Gastroesophageal sphincter (tissue), 3 donors: Measurements from ENCODE around the gene TMEM229B.

ENCODE experiments used
- CTCF ChIP-seq, 4 experiments: fragments of 200-600 bp in 2 of 4; fragments of 450-650 bp in 2 of 4; sonication (generic) in 1 of 4; IDR thresholded peaks; one replicate each; pipeline ENCODE4 v1.5.1; 2017 to 2019; ENCODE audit warnings: antibody characterized with exemption in 4 of 4, mild to moderate bottlenecking in 2 of 4, moderate library complexity in 2 of 4
- POLR2A ChIP-seq, 2 donors: fragments of 450-650 bp; IDR thresholded peaks; one replicate each; pipeline ENCODE4 v1.6.1; 2017; ENCODE audit warnings: antibody characterized with exemption in 2 of 2, mild to moderate bottlenecking in 2 of 2, moderate library complexity in 1 of 2
- POLR2AphosphoS5 ChIP-seq: sonication (generic); formaldehyde crosslinking; IDR thresholded peaks from one replicate; pipeline ENCODE4 v1.6.1; 2017; ENCODE audit warnings: antibody characterized with exemption

- no peak for TF ChIP-seq POLR2A (IDR thresholded peaks at IDR 0.05)
- no peak for TF ChIP-seq CTCF (IDR thresholded peaks at IDR 0.05)
- TF ChIP-seq POLR2AphosphoS5, result no peak
Observed at GRCh38 chr14:67485501-67486095, 2.9 kb downstream of the TMEM229B start.
